GM19468 (cell line): ENCODE results near the gene WSCD1.

Experiments used
- ATAC-seq: cut with Tn5 transposase; IDR thresholded peaks from one replicate; pipeline ENCODE4 v1.9.1; 2021; ENCODE audit warnings: mild to moderate bottlenecking, moderate library complexity, moderate number of reproducible peaks; ENCODE audit not compliant: unreplicated experiment; ENCODE audit errors: extremely low read depth

WSCD1 gene

DNA sequence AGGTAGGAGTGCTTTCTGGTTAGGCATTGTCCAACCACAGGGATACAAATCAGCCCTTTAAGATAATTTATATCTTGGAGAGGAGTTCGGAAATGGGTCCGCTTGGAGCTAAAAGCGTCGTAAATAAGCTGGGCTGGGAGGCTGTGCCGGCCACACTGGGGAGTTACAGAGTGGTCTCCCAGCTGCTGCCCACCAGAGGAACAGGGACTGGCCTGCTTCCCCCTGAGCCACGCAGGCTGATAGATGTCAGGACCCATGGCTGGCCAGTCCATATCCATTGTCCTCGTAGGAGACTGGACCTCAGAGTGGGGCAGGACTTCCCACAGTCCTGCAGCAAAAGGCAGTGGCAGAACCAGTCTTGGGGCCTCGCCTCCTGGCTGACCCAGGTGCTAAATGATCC, 12.6 kb upstream of the WSCD1 start:
- ATAC-seq = no peak

DNA sequence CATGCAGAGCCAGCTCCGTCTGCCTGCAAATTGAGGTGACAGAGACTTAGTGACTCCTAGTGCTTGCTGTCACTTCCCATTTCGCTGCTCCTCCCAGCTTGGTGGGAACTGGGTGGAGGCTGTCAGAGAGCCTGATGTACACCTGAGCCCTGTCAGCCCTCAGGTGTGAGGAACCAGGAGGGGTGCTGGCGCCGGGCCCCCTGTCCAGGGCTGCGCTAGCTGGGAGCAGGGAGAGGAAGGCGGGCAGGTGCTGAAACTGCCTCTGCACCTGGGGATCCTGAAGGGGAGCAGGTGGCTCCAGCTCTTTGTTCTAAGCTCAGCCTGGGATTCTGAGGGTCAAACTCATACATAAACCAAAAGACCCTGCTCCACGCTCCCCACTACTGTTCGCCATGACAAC, 10.8 kb upstream of the WSCD1 start:
- ATAC-seq = no peak

DNA sequence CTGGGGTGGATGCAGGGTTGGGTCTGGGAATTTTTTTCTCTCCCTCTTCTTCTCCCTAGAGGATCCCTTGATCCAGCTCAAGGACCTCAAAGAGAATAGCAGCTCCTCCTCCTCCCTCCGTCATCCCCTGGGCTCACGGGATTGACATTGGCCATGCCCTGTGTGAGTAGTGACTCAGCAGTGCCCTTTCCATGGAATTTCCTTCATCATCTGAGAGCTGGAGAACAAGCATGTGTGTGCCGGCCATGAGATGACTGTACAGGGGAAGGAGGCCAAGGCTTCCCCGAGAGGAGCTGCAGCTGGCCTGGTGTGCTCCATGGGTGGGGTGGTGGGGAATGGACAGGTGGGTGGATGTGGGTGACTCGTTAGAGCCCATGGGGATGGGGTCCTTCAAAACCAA, 8.9 kb upstream of the WSCD1 start:
- no peak for ATAC-seq

DNA sequence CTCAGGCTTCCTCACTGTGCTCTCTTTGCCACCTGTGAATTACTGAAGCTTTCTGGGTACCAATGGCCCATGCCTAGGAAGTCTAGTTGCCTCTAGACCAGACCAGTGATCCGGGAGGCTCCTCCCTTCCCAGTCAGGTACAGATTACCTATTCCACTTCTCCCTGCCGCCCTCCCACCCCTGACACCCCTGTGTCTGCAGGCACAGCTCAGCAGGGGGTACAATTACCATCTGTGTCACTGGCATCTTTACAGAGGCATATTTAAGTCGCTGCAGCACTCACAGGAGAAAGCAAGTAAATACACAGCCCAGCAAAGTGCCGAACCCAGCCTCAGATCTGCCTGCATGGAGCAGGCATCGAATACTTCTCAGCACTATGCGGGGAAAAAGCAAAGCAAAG, 5.3 kb upstream of the WSCD1 start:
- no peak for ATAC-seq

DNA sequence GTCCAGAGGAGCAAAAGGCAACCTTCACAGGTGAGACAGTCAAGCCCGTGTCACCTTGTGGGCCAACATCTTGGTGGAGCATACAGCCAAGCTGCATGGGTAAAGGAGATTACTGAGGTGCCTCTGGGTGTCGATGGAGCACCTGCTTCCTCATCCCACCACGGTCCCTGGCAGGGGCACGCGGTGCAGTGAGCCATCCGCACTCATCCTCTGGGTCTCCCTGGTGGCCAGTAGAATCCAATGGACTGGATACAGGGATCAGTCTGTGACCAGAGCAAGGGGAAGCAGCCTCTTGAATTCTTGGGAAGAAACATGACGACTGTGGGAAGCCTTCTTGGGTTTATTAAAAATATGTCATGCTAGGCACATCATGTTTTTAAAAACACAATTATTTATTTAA, 4.8 kb upstream of the WSCD1 start:
- no peak for ATAC-seq

DNA sequence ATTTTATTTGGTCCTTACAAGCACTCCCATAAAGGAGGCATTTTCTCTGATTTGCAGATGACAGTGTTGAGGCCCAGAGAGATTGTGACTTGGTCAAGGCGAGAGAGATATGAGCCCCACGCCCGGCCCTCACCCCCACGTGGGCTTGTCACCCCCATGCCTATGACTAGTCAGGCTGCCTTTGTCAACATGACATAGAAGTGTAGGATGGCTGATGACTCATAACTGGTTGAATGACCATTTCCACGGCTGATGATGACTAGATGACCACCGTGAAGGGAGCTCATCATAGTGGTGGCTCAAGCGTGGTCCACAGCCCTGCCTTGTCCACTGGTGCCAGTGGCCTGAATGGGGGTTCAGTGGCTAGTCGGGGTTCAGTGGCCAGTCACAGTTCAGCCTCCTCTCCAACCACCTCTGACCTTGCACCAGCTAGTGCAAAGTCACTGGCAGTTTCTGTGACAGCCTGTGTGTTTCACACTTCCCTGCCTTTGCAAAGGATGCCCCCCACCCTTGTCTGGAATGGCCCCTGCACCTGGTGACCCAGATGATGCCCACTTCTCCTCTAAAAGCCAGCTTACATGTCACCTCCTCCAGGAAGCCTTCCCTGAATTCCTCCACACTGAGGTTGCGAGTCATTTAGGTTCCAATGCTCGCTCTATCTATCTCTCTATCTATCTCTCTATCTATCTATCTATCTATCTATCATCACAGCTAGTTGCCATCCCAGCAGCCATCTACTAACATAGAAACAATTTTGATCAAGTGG, 3.8 kb upstream of the WSCD1 start:
- ATAC-seq = no peak

DNA sequence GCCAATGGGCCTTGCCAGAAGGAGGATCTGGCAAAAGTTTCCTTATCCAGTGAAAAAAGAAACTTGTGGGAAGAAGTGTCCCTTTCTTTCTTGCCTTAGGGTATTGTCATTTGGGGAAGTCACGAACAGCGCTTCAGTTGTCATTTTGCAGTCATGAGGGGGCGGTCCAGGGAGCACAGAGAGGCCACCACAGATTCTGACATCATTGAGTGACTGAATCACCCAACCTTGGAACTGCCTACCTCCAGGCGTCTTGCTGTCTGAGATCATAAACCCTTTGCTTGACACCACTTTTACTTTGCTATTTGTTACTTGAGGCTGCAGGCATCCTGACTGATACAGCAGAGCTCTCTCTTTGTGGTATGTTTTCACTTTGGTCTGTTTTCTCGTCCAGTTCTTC, 3.1 kb upstream of the WSCD1 start:
- no peak for ATAC-seq

DNA sequence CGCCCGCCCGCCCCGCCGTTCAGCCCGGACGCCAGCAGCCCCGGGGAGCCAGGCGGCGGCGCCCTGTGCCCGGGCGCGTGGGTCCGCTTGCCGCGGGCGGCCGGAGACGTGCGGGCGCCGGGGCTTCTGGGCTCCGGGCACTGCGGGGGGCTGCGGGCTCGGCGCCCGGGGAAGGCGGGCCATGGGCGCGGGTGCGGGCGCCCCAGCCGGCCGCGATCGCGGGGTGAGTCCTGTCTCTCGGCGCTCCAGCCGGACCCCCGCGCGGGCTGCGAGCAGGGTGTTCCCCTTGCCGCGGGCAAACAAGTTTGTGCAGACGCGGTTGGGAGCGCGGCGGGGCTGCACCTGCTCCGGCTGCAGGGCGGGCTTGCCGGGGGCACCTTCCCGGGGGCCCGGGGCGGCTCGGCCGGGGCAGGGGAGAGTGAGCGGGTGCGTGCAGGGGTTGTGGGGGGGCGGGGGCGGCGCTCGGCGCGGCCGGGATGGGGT, 292 bp downstream of the WSCD1 start:
- ATAC-seq = no peak

DNA sequence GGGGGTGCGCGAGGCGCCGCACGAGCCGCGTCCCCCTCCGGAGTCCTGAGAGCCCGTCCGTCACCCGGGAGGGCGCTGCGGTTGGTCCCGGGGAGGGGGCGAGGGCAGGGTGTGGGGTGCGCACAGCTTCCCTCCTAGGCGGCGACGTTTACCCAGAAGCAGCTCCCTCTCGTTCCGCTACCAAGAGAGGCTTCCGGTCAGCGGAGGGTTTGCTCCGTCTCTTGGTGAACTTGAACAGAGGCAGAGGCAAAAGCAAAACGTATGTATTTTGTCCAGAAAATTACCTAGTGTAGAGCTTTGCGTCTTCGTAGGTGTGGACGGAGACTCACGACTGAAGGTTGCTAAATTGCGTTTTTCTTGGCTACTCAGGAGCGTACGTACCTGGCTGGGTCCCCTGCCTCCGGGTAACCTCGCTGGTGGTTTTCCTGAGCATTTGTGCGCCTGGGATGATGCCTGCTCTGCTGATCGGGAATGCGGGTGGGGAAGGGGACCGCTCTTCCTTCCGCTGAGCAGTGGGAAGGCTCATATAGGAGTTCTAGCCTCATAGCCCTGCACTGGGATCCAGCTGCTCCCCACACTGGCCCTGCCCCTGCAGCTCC, 833 bp downstream of the WSCD1 start:
- no peak for ATAC-seq

DNA sequence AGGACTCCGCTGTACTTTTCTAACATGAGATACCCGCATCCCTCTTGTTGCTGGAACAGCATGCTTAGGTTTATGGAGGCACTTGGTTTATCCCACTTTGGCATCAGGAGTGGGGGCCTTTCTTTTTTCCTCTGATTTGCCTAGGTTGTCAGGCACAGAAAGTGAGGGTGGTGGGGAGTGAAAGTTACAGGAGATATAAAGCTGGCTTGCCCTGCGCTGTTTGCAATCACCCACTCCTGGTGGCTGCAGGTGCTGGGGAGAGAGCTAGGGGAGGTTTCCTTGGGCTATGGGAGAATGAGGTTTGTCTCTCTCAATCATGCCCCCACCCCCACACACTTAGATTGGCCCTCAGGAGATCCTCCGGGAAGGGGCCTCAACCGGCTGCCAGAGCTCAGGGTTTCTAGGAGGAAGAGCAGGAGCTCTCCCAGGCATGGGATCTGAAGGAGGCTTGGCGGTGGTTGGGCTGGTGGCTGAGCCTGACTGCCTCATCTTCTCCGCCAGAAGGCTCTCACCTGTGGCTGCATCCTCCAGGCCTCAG, 1.4 kb downstream of the WSCD1 start:
- no peak for ATAC-seq

DNA sequence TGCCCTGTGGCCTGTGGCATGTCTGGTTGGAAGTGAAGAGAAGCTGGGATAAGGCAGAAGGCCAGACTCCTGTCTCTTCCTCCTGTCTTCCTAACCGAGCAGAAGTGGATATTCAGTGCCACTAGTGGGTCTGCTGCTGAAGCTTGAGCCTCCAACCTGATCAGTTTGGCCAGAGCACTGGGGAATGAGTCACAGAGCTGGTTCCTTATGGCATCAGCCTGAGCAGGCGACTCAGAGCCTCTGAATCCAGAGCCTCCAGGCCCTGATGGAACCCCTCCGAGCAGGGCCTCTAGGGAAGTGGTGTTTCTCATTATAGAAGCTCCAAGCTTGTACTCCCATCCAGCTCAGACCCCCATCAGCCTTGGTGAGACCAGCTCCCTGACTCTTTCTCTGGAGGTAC, 2.0 kb downstream of the WSCD1 start:
- no peak for ATAC-seq

DNA sequence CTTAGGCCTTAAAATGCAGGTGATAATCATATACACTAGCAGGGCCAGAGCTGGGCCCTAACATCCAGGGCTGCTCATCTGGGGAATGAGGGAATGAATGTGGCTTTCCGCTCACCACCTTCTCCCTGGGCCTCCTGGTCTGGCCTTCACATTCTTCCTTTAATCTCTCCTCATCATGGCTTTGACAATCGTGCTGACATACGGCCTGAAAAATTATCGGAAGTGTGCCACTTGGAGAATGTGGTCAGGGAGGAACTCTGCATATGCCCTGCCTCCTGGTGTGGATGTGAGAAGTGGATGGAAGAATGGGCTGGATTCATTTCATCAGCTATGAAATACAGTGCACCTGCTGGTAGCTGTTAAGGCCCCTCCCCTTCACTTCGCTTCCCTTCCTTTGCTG, 2.4 kb downstream of the WSCD1 start:
- no peak for ATAC-seq

DNA sequence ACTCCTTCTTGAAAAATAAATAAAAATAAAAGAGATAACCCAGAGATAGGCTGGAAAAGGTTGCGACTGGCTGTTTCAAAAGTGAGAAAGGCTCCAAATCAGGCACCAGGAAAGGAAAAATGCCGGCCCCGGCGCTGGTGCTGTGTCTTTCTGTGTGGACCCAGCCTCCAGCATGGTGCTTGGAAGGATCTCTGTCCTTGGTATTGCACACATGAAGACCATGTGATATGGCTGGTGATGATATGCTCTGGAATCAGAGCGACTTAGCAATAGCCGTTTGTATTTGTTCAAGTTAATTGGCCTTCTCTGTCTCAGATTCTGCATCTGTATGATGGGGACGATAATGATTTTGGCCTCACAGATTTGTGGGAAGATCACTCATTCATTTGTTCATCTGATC, 3.4 kb downstream of the WSCD1 start:
- no peak for ATAC-seq

DNA sequence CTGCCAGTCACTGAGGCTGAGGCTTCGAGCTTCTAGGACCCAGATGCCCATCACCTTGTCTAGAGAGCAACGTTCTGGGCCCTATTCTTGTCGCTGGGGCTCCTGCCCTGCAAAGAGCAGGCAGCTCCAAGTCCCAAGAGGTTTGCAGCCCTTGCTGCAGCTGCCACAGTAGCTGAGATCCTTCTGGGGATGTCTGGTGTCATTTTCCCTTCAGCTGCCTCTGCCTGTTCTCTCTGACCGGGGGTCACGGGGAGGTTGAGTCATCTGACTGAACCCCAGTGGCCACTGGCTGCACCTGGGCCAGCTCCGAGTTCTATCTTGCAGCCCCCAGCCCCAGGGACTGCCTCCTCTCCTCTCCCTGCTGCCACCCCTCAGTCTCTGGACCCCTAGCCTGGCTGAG, 4.9 kb downstream of the WSCD1 start:
- no peak for ATAC-seq

DNA sequence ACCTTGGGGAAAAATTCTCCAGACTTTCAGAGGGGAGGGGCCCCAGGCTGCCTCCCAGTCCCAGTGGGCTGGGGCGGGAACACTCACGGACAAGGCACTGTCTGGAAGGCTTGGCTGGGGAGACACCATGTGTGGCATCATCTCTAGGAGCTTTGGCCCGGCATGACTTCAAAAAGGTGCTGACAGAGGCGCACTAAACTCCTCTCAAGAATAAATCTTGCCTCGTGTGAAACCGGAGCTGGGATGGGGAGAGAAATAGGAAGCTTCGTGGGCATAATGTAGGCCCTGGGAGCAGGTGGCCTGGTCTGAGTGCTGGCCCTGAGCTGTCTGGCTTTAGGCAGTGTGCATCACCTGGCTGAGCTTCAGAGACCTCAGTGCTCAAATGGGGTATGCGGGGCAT, 5.7 kb downstream of the WSCD1 start:
- no peak for ATAC-seq

DNA sequence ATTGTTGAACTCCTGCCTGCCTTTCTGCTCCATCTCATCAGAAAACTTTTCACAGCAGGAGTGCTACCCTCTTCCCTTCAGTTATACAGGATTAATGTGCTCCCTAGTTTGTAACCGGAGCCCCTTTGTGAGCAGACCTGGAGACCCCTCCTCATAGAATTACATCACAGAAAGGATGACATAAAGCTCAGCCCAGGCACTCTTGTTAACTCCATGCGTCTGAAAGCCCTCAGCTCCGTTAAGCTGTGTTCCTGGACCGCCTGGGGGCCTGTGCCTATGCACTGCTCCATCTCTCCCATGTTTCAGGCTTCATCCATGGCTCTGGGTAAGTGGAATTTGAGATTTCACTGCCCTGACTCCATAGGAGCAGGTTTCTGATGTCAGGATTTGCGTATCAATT, 7.6 kb downstream of the WSCD1 start:
- no peak for ATAC-seq

DNA sequence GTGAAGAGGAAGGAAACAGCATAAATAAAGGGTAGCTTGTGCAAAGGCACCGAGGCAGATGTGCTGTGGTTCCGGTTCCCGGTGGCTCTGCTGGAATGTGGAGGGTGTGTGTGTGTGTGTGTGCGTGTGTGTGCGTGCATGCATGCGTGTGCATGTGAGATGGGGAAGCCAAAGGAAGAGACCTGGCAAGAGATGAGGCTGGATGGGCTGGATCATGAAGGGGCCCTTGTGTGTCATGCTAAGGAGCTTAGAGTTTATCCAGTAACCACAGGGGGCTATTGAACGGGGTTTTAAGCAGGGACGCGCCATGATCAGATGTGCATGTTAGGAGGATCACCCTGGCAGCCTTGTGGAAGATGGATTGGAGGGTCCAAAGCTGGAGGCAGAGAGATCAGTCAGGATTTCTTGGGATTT, 8.3 kb downstream of the WSCD1 start:
- ATAC-seq = no peak

DNA sequence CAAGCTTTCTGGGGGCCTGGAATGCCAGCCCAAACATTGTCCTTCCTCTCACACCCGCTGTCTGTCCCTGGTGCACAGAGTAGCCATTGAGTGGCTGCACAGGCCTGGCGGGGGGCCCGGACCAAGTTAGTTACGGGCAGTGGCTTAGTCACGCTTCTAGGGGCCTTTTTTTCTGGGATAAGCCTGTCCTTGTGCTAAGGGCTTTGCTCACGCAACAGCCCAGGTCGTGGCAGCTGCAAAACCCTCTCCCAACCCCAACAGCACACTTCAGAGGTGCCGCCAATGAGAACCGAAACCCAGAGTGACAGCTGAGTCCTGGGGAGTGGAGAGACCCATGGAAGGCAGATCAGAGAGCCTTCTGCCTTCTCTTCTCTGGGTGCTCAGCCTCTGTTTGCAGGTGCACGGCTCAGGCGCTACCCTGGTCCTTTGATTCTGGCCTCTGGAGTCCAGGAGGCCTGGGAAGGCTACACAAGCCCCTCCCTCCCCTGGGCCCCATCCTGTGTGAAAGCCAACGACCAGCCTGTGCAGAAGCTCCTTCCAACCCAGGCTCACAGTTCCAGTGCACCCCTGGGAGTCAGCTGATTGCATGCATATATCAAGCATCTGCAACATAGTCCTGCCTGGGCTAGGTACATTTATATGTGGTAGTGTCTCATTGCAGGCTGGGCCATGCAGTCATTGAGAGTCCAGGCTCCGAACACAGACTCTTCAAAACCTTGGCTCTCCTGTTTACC, 9.1 kb downstream of the WSCD1 start:
- ATAC-seq = no peak

DNA sequence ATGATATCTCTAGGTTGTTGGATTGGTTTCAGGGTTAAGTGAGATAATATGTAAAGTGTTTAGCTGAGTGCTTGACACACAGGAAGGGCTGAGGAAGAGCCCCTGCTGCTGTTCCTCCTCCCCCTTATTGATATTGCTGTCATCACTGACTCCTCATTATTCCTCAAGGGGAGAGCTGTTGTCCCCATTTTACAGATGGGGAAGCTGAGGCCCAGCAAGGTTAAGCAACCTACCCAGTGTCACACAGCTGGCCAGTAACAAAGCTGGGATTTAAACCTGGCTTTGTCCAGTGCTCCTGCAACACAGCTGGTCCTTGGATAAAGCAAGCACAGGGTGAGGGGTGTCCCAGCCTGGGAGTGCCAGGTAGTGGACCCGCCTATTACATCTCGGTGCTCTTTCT, 9.8 kb downstream of the WSCD1 start:
- no peak for ATAC-seq

DNA sequence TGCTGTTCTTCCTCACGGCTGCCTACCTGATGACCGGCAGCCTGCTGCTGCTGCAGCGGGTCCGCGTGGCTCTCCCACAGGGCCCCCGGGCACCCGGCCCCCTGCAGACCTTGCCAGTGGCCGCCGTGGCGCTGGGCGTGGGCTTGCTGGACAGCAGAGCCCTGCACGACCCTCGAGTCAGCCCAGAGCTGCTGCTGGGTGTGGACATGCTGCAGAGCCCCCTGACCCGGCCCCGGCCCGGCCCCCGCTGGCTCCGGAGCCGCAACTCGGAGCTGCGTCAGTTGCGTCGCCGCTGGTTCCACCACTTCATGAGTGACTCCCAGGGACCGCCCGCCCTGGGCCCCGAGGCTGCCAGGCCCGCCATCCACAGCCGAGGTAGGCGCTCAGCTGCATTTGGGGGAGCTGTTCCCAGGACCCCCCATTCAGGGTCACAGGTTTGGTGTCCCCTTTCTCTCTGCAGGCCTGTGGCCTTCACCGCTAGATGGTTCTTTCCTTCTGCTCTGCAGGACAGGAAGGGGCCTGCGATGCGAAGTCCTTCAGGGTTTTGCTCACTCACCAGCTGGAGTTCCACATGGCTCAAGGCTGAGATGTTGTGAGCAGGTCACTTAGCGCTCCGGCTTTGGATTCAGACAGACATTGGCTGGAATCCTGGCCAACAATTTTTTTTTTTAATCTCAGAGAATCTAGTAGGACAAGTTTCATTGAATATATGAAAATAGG, 10.7 kb downstream of the WSCD1 start:
- ATAC-seq = no peak

DNA sequence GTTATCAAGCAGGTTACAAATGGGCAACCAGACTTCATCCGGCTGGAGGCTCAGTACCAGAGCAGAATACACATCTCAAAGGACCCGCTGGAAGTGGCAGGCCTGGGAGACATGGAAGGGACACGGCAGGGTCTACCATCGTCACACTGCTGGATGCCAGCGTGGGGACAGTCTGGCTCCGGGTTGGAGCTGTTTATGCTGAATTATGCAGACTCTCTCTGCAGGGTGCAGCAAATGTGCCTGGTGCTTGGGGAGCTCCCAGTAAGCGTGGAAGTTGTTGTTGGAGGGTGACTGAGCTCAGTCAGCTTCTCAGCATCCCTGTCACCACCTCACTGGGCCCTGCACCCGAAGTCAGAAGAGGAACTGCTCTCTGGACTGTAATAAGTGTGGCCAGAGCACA, 12.2 kb downstream of the WSCD1 start:
- ATAC-seq = no peak
